ENCODE data around the gene FAM222A.
"Not testable (repeated sequence)": the region's sequence is repeated elsewhere in the genome, so short reads cannot be mapped to it uniquely, and the experiment has no call there.

The FAM222A gene

DNA sequence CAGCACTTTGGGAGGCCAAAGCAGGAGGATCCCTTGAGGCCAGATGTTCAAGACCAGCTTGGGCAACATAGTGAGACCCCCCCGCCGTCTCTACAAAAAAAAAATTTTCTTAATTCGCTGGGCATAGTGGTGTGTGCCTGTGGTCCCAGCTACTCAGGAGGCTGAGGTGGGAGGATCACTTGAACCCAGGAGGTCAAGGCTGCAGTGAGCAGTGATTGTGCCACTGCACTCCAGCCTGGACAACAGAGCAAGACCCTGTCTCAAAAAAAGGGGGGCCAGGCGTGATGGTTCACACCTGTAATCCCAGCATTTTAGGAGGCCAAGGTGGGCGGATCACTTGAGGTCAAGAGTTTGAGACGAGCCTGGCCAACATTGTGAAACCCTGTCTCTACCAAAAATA lies 19.0 kb upstream of the FAM222A start:
- DNase-seq, result not testable (repeated sequence)

DNA sequence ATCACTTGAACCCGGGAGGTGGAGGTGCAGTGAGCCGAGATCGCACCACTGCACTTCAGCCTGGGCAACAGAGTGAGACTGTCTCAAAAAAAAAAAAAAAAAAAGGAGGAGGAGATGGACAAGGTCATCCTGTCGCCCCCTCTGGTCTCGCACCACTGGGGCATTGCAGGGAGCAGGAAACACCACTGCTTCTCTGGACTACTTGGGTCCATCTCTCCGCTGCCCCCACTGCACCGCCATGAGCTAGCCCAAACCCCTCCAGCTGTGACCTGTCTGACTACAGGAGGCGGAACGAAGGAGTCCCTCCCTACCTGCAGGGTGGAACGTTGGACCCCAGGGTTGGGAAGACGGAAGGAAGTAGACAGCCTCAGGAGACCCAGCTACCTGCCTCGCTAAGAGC lies 18.2 kb upstream of the FAM222A start:
- no peak for DNase-seq

- no peak for DNase-seq
These were observed 17.6 kb upstream of the FAM222A start for GRCh38 chr12:109695961-109696461.

DNA sequence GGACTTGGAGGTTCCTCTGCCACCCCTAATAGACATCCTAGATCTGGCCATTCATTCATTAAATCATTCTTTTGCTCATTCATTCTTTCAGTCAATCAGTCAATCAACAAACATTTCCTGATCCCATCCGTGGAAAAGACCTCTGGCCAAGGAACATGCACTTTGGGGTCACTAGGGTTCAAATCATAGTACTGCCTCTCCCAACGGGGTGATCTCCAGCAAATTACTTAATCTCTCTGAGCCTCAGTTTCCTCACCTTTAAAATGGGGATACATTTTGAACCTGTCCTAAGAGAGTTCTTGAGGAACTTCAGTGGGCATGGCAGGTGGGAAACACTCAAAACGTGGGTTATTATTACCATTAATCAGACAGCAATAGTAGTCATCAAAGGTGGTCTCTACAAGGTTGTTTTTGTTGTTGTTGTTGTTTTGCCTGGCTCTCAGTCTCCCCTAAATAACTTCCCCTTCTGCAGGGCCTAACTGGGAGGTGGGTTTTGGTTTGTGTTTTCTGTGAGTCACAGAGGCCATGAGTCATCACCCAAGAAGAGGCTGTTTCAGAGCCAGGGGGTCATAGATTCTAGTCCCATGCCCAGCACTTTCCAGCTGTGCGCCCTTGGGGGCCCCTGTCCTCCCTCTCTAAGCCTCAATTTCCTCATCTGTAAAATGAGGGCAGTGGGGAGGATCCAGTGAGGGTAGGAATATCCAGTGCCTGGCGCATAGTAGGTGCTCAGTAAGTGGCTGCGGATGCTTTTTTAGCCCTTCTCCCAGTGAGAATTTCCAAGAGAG lies 16.9 kb upstream of the FAM222A start:
- DNase-seq, result no peak

- DNase-seq, result no peak
These were observed 16.4 kb upstream of the FAM222A start for GRCh38 chr12:109697270-109697553.

GRCh38 chr12:109697877-109698468 lies 15.7 kb upstream of the FAM222A start:
- no peak for DNase-seq

DNA sequence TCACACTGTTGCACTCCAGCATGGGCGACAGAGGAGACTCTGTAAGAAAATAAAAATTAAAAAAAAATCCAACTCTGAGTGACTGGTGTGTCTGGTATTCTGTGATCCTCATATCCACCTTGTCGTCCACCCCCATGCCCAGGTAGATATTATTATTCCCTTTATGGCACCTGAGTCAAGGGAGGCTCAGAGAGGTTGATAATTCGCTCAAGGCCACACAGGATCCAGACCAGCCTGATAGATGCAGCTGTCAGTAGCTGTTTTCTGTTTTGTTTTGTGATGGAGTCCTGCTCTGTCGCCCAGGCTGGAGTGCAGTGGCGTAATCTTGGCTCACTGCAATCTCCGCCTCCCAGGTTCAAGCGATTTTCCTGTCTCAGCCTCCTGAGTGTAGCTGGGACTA lies 14.8 kb upstream of the FAM222A start:
- DNase-seq, result no peak

DNA sequence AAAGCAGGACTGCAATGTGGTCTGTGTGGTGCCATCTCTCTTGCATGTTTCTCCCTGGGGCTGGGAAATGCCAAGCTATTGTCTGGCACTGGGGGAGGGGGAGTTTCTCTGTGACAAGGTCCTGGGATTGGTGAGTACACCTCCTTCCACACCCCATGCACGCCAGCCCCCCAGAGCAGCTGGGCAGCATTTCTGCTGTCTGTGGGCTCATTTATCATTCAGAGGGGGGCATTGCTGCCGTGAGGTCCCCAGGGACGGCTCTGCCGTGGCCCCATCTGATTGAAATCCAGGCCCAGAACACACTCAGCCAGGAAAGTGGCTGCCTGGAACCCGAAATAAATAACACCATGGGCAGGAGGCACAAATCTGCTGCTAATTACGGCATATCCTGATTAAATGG lies 12.6 kb upstream of the FAM222A start:
- DNase-seq, result no peak

- DNase-seq, result no peak
These were observed 11.3 kb upstream of the FAM222A start for GRCh38 chr12:109702111-109702841.

DNA sequence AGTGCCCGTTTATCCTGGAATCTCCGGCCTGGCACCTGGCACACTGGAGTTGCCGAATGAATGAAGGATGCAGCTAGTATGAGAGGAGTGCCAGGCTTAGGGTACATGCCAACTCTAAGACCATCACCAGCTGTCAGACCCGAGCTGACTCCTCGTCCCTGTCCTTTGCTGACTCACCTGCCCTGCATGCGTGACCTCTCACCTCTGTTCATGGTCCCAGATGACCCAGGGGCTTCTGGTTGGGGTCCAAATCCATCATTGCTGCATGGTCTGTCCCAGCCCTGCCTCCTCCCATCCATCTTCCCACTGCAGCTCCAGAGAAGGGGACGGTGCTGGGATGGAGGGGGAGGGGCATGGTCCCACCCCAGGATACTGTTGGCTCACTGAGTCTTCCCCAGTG lies 9.9 kb upstream of the FAM222A start:
- no peak for DNase-seq

DNA sequence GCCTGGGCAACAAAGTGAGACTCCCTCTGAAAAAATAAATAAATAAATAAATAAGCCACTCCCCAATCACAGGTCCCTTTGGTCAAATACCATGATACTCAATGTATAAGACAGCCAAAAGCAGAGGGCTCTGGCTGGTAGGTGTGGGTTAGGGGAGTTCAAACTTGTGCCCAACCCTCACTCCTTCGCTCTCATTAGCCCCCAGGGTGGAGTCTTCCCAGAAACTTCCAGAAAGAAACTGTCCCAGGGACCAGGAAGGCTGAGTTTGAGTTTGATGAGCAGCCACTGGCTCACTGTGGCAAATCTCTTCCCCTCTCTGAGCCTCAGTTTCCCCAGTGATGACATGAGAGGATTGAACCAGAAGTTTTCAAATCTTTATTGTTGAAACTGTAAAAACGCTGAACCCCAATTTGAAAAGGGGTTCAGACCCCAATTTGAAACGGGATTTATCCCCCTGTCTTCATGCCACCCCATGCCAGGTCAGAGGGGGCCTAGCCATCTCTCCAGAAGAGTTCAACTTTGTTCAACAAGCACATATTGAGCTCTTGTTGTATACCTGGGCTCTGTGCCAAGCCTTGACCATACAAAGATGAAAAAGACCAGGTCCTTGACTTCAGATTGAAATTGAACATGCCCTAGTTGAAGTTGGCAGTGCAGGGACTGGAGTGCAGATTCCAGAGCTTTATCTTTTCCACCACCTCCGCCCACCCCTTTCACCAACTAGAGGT lies 9.1 kb upstream of the FAM222A start:
- no peak for DNase-seq

DNA sequence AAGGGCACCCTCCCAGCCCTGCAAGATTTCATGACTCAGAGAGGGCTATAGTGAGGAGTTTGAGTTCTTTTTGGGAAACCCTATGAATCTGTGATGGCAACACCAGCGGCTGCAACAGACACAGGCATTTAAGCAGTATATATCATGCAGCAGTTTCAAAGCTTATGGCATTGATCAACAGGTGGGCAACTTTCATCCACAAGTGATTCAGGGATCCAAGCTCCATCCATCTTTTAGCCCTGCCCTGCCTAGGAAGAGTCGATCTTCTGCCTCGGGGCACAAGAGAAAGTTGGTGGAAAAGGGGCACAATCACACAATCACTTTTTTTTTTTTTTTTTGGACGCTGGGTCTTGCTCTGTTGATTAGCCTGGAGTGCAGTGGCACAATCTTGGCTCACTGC lies 8.3 kb upstream of the FAM222A start:
- no peak for DNase-seq

DNA sequence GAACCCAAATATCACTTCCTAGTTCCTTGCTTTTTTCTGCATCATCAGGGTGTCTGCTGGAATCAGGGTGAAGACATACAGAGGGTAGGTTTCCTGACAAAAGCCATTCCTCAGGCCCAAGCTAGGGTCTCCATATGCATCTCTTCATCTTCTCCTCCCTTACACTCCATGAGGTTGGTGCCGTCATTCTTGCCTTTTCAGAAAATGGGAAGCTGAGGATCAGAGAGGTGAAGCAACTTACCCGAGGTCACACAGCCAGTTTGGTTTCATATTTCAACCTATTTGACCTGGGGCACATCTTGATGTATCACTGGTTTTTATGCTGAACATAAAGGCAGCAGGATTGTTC lies 7.3 kb upstream of the FAM222A start:
- DNase-seq, result no peak

DNA sequence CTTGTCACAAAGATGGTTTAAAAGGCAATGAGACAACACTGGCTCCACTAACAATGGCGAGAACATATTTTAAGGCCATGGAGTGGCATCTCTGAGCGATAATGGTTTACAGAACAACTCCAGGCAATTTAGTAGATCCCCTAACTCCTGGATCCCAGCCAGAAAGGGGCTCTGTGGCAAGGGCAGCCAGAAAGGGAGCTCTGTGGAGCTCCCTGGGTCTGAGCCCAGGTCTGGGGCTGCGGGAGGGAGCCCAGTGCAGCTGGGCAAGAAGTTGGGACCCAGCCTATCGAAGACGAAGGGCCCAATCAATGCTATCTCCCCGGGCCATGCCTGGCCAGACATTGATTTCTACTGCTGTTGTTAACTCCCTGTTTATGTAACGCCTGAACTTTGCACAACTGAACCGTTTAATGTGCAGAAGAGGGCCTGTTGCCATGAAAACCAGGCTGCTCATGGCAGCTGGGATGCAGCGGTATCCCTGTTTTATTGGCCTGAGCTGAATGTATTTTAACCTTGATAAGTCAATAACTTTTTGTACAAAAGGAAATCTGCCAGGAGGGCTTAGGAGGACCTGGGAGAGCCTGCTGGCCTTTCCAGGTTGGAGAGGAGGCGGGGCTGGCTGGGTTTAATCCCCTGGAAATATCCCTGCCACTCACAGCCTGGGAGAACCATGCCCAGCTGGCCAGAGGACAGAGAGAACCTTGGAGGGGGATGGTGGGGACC lies 6.7 kb upstream of the FAM222A start:
- DNase-seq, result no peak

DNA sequence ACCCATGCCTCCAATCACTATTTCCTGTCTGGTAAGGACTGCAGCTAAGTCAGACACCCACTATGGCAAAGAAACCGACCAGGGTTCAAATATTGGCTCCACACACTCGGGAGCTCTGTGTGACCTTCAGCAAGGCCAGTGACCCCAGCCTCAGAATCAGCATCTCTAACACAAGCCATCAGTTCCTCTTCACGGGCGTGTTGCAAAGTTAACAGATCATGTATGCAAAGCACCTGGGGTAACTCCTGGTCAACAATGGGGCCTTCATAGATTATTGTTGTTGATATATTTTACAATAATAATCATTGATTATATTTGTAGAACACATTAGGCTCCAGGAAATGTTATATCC lies 6.2 kb upstream of the FAM222A start:
- no peak for DNase-seq

- no peak for DNase-seq
These were observed 4.7 kb upstream of the FAM222A start for GRCh38 chr12:109708939-109709338.

DNA sequence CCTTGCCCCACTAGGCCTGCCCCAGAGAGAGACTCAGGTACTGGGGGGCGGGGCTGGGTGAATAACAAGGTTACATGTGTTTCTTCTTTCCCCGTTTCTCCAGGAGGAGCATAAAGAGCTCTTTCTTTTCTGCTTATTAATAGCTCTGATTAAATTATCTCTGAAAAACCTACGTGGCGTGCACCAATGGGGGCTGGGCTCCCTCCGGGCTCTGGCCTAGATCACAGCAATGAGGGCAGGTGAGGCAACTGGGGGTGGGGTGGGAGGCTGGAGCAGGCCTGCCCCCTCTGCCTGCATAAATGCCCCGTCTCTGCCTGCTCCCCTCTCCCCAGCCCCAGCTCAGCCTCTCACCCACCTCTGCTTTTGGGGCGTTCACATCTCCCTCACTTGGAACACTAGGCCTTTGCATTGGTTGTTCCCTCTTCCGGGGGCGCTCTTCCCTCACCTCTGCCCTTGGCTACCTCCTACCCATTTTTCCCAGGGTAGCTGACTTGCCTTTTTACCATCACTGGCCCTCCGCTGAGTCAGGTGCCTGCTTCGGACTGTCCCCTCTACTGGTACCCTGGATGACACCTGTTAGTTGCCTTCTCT lies 4.1 kb upstream of the FAM222A start:
- no peak for DNase-seq

DNA sequence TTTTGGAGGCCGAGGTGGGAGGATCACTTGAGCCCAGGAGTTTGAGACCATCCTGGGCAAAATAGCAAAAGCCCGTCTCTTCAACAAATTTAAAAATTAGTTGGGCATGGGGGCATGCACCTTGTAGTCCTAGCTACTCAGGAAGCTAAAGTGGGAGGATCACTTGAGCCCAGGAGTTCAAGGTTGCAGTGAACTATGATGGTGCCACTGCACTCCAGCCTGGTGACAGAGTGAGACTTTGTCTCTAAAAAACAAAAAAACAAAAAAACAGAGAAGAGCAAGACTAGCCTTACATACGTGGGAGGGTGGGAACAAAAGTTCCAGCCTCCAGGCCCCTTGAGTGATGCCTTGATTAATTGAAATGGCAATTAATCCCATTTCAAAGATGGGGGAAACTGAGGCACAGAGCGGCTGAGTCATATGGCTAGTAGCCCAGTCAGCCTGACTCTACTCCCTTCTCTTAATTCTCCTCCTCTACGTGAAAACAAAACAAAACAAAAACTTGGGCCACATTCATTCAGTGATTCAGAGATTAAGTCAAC lies 3.3 kb upstream of the FAM222A start:
- no peak for DNase-seq

DNA sequence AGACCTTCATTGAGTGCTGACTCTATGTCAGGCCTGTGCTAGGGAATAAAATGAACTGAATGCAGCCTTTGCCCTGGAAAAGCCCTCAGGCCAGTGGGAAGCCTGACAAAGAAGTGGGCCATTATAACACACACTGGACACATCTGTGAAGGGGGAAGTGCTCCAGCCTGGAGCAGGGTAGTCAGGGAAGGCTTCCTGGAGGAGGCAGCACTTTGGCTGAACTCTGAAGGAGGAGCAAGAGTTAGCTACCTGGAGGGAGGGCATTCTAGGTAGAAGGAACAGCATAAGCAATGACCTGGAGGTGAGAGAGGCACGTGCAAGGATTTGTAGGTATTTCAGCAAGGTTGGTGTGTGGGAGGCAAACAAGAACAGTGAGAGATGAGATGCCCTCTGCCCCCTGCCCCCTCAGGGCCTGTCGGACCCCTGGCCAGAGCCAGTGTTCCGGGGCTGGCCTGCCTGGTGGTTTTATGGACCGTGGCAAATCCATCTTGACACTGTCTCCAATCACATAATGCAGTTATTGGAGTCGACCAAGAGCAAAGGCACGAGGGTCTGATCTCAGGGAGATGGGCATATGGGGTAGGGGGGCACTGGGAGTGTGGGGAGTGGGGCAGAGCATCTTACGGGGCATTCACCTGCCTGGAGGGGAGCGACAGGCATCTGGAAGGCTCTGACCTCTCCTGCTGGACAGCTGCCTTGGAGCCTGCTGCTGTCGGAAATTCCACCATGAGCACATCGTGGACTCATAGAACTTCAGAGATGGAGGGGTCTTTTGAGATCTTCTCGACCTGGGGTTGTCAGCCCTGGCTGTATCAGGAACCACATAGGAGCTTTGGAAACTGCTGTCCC lies 2.7 kb upstream of the FAM222A start:
- no peak for DNase-seq

DNA sequence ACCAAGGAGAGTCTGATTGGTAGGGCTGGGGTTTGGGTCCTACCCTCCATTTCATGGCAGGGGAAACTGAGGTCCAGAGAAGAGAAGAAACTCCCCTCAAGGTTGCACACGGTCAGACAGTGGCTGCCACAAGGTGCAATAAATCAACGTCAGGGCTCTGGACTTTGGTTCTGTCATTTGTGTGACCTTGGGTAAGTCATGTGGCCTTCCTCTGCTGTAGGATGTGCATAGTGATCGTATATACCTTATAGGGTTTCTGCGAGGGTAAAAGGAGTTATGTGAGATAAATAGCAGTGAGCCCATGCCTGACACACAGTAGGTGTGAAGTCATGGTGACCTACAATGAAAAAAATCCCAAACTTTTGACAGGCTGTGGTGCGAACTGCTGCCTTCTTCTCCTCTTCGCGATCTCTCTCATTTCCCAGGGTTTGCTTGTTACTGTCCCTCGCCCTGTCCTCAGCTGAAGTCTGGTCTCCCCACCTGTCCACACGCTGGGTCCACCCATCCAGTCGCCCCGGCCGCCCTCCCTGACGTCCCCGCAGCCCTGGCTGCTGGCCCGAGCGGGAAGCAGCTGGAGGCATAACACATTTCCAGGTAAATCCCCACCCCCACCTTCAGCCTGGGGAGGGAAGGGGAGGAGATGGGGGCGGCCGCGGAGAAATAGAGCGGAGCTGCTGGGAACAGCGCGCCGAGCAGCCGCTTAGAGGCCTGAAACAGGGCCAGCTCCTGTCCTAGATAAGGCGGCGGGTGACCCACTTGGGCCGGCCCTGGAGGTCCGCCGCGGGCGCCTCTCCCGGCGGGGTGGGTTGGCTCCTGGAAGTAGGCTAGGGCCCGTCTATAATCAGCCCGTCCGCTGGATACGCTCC lies 1.8 kb upstream of the FAM222A start:
- no peak for DNase-seq

Data from SHP77 treated with DMSO at 0.1 percent for 48 hours (cell line).